ENCODE data around the gene COG5.
A peak's percentile ranks its signal among the peaks of the same experiment; 100 is the strongest.

DNA sequence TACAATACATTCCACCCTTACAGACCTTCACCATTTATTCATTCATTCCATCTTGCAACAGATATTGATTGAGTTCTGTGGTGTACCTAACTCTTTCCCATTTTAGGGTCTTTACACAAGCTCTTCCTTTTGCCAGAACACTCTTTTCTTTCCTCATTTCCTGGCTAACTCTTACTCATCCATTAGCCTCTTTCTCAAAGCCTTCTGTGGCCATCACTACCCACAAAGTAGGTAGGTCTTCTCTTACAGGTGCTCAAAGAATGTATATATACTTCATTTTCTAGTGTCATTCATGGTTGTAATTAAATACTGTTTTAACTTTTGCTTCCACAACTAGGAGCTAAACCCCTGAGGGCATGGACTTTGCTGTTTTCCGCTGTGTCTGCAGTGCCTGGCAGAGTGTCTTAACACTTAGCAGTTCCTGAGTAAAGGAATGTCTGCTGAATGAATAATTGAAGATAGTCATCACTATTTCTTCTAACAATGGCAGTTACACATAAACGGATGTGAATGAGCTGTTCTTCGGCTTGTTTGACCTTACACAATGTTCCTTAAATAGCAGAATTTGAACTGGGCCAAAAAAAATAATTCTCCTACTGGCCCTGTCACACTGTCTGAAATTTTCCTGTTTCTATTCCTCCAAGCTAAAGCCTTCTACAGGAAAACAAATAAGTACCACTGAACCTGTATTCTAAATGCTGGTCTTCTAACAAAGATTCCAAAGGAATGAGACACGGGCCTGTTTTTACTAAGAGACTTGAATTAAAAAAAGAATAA is 31.4 kb upstream of the COG5 start:
- TF ChIP-seq TAF1 (IDR thresholded peaks at IDR 0.05; ENCODE audit: borderline replicate concordance, insufficient read depth, low read length): peak; percentile 74; the same call in 1 of the 2 replicates
- TF ChIP-seq POLR2AphosphoS5 (IDR thresholded peaks at IDR 0.05; ENCODE audit: low read depth, low read length): peak; percentile 49; the same call in 1 of the 2 replicates
- TF ChIP-seq, protein P1, sequence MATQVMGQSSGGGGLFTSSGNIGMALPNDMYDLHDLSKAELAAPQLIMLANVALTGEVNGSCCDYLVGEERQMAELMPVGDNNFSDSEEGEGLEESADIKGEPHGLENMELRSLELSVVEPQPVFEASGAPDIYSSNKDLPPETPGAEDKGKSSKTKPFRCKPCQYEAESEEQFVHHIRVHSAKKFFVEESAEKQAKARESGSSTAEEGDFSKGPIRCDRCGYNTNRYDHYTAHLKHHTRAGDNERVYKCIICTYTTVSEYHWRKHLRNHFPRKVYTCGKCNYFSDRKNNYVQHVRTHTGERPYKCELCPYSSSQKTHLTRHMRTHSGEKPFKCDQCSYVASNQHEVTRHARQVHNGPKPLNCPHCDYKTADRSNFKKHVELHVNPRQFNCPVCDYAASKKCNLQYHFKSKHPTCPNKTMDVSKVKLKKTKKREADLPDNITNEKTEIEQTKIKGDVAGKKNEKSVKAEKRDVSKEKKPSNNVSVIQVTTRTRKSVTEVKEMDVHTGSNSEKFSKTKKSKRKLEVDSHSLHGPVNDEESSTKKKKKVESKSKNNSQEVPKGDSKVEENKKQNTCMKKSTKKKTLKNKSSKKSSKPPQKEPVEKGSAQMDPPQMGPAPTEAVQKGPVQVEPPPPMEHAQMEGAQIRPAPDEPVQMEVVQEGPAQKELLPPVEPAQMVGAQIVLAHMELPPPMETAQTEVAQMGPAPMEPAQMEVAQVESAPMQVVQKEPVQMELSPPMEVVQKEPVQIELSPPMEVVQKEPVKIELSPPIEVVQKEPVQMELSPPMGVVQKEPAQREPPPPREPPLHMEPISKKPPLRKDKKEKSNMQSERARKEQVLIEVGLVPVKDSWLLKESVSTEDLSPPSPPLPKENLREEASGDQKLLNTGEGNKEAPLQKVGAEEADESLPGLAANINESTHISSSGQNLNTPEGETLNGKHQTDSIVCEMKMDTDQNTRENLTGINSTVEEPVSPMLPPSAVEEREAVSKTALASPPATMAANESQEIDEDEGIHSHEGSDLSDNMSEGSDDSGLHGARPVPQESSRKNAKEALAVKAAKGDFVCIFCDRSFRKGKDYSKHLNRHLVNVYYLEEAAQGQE (IDR thresholded peaks at IDR 0.05; ENCODE audit: insufficient read depth in 1 of 2, low read depth in 2 of 2, low read length in 2 of 2): no peak
- TF ChIP-seq SIN3A (IDR thresholded peaks at IDR 0.05; ENCODE audit: borderline replicate concordance, insufficient read depth, low read length): peak; percentile 81
- no peak for TF ChIP-seq FOXP2 (optimal IDR thresholded peaks at IDR 0.05; ENCODE audit: borderline replicate concordance, extremely low read depth, extremely low read length, insufficient read depth)

All from PFSK-1 (cell line).